Prostate gland (tissue), 2 donors: ENCODE results near the gene NIP7.

ENCODE experiments used
- CTCF ChIP-seq, 4 experiments: fragments of 200-600 bp in 2 of 4; fragments of 450-650 bp in 2 of 4; sonication (generic) in 2 of 4; IDR thresholded peaks; 1 replicate in 3 of 4; 2 replicates in 1 of 4; pipeline ENCODE4 v1.5.1; 2016 to 2019; ENCODE audit warnings: antibody characterized with exemption in 4 of 4, mild to moderate bottlenecking in 2 of 4, moderate library complexity in 2 of 4
- POLR2A ChIP-seq: fragments of 450-650 bp; IDR thresholded peaks from one replicate; pipeline ENCODE4 v1.6.1; 2016; ENCODE audit warnings: antibody characterized with exemption, mild to moderate bottlenecking

DNA sequence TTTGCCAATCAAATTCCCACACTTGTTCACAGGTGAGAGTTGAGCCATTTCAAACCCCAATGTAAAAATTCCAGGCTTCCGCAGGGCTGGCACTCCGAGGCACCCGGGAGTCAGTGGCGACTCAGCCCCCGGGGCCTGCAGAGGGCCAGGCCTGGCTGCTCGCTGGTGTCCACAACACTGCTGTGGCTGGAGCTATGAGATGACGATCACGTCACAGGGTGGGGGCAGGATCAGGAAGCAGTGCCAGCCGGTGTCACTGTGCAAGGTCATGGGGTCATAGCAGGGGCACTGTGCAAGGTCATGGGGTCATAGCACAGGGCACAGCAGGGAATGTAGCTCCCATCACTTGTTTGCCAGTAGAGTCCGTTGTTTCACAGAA lies 20.7 kb upstream of the NIP7 start:
- TF ChIP-seq CTCF (IDR thresholded peaks at IDR 0.05) (no peak), POLR2A (no peak)
